ENCODE measurements around the gene GALK1.

- TF ChIP-seq CTCF (IDR thresholded peaks at IDR 0.05), result no peak
- no peak for TF ChIP-seq POLR2A (IDR thresholded peaks at IDR 0.05)
Measured at GRCh38 chr17:75759457-75759856, 5.5 kb downstream of the GALK1 start.
